K562 (cell line): ENCODE data around the gene SLC35G6. TPM values are rescaled to one million over a fixed set of nuclear protein-coding genes. Genes with fewer than 3 reads are reported as not detected.

Experiments used
- GTF2F1 ChIP-seq: IDR thresholded peaks from 2 replicates; pipeline ENCODE4 v1.6.1; 2011; ENCODE audit warnings: low read depth, low read length, improper control_type of control experiment
- RUNX1 ChIP-seq: sonication (generic); IDR thresholded peaks from 2 replicates; pipeline ENCODE4 v1.6.1; 2016; ENCODE audit warnings: antibody characterized with exemption, low read depth
- ZNF175 ChIP-seq: fragments of 200-800 bp; sonication (Bioruptor generic); IDR thresholded peaks from 2 replicates; pipeline ENCODE4 v1.6.1; 2016; ENCODE audit warnings: low read depth, mild to moderate bottlenecking, missing genetic modification characterization, missing compliant biosample characterization
- ZNF282 ChIP-seq: sonication (generic); formaldehyde crosslinking; IDR thresholded peaks from 2 replicates; pipeline ENCODE4 v1.8.1; 2023; ENCODE audit warnings: missing genetic modification reagents
- polyA plus RNA-seq, 8 experiments: library from polyadenylated mRNA; depleted of rRNA in 4 of 8; stranded (reverse) in 5 of 8; unstranded in 3 of 8; fragments of >200 nt; fragmentation: Nextera tagmentation in 2 of 8; fragmentation: Illumina TruSeq in 1 of 8; extraction: Ambion mirVana in 2 of 8; extraction: Trizol in 1 of 8; gene quantifications; 2 replicates each; pipeline versions ENCODE4 v1.2.1 to v1.2.3, GENCODE V29; 2011 to 2014; ENCODE audit warnings: inconsistent platforms in 1 of 8, missing spikeins in 1 of 8
- total RNA-seq, 7 experiments: library from RNA; depleted of rRNA in 6 of 7; stranded (reverse); fragments of >200 nt in 6 of 7; fragmentation: Illumina TruSeq in 2 of 7; extraction: Trizol in 2 of 7; gene quantifications; 2 replicates each; pipeline versions ENCODE4 v1.2.1 to v1.2.3, GENCODE V29; 2011 to 2021; ENCODE audit warnings: low replicate concordance in 1 of 7
- TF ChIP-seq, protein P1 (sequence below): fragments of 450-650 bp; IDR thresholded peaks from 2 replicates; pipeline ENCODE4 v1.6.1; 2018; ENCODE audit not compliant: partially characterized antibody
- TF ChIP-seq, protein P2 (sequence below), 2 experiments: fragments of 200-800 bp in 1 of 2; sonication (Bioruptor generic) in 1 of 2; sonication (generic) in 1 of 2; formaldehyde crosslinking in 1 of 2; IDR thresholded peaks in 1 of 2; conservative IDR thresholded peaks in 1 of 2; 2 replicates each; pipeline versions ENCODE4 v1.5.0 to v1.6.1; 2016 to 2020; ENCODE audit warnings: missing compliant biosample characterization in 1 of 2, missing genetic modification characterization in 1 of 2, missing genetic modification reagents in 1 of 2
- TF ChIP-seq, protein P3 (sequence below): sonication (generic); formaldehyde crosslinking; IDR thresholded peaks from 2 replicates; pipeline ENCODE4 v1.9.0; 2022; ENCODE audit warnings: mild to moderate bottlenecking, missing genetic modification reagents
- TF ChIP-seq, protein P4 (sequence below): fragments of 150-350 bp; IDR thresholded peaks from 2 replicates; pipeline ENCODE4 v1.6.1; 2014; ENCODE audit warnings: low read depth, mild to moderate bottlenecking, low read length, borderline replicate concordance
- TF ChIP-seq, protein P5 (sequence below): sonication (generic); formaldehyde crosslinking; IDR thresholded peaks from 2 replicates; pipeline ENCODE4 v1.8.1; 2023; ENCODE audit warnings: mild to moderate bottlenecking, missing genetic modification reagents

Gene SLC35G6
- total and polyA plus RNA-seq, 9 of the 15 experiments (the other 6 are each of a cell fraction or from before 2014, with no cell fraction given): not detected

DNA sequence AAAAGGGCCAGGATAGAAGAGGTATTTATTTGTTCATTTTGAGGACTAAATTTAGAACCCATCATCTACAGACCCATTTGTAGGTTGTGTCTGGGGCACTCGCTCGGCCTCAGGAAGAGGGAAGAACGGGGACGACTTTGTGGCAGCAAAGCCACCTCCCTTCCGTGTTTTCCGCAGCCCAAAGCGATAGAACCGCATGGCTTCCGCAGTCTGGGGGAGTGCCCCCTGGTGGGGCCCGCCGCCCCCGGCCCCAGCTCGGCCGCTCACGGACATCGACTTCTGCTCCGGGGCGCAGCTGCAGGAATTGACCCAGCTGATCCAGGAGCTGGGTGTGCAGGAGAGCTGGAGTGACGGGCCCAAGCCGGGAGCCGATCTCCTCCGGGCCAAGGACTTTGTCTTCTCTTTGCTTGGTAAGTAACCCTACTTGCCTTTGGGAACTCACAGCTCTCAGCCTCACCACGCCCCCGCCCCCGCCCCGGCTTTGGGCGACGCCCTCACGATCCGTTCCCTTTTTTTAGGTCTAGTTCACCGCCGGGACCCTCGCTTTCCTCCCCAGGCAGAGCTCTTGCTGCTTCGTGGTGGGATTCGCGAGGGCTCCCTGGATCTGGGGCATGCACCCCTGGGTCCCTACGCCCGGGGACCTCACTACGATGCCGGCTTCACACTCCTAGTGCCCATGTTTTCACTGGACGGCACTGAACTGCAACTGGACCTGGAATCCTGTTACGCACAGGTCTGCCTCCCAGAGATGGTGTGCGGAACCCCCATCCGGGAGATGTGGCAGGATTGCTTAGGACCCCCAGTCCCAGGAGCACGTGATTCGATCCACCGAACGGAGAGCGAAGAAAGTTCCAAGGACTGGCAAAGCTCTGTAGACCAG is 45.3 kb upstream of the SLC35G6 start (continued):
- TF ChIP-seq, protein P1, sequence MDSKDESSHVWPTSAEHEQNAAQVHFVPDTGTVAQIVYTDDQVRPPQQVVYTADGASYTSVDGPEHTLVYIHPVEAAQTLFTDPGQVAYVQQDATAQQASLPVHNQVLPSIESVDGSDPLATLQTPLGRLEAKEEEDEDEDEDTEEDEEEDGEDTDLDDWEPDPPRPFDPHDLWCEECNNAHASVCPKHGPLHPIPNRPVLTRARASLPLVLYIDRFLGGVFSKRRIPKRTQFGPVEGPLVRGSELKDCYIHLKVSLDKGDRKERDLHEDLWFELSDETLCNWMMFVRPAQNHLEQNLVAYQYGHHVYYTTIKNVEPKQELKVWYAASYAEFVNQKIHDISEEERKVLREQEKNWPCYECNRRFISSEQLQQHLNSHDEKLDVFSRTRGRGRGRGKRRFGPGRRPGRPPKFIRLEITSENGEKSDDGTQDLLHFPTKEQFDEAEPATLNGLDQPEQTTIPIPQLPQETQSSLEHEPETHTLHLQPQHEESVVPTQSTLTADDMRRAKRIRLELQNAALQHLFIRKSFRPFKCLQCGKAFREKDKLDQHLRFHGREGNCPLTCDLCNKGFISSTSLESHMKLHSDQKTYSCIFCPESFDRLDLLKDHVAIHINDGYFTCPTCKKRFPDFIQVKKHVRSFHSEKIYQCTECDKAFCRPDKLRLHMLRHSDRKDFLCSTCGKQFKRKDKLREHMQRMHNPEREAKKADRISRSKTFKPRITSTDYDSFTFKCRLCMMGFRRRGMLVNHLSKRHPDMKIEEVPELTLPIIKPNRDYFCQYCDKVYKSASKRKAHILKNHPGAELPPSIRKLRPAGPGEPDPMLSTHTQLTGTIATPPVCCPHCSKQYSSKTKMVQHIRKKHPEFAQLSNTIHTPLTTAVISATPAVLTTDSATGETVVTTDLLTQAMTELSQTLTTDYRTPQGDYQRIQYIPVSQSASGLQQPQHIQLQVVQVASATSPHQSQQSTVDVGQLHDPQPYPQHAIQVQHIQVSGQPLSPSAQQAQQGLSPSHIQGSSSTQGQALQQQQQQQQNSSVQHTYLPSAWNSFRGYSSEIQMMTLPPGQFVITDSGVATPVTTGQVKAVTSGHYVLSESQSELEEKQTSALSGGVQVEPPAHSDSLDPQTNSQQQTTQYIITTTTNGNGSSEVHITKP: peak; percentile 61
- TF ChIP-seq, protein P2, sequence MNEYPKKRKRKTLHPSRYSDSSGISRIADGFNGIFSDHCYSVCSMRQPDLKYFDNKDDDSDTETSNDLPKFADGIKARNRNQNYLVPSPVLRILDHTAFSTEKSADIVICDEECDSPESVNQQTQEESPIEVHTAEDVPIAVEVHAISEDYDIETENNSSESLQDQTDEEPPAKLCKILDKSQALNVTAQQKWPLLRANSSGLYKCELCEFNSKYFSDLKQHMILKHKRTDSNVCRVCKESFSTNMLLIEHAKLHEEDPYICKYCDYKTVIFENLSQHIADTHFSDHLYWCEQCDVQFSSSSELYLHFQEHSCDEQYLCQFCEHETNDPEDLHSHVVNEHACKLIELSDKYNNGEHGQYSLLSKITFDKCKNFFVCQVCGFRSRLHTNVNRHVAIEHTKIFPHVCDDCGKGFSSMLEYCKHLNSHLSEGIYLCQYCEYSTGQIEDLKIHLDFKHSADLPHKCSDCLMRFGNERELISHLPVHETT (CRISPR knock-in tag; conservative IDR thresholded peaks at IDR 0.05 in 1 of 2, IDR thresholded peaks at IDR 0.05 in 1 of 2): no peak
- TF ChIP-seq, protein P3, sequence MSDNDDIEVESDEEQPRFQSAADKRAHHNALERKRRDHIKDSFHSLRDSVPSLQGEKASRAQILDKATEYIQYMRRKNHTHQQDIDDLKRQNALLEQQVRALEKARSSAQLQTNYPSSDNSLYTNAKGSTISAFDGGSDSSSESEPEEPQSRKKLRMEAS (CRISPR knock-in tag): peak; percentile 73
- TF ChIP-seq GTF2F1 (no peak), RUNX1 (no peak), ZNF282 (no peak), ZNF175 (CRISPR knock-in tag) (no peak)
- TF ChIP-seq, protein P4, sequence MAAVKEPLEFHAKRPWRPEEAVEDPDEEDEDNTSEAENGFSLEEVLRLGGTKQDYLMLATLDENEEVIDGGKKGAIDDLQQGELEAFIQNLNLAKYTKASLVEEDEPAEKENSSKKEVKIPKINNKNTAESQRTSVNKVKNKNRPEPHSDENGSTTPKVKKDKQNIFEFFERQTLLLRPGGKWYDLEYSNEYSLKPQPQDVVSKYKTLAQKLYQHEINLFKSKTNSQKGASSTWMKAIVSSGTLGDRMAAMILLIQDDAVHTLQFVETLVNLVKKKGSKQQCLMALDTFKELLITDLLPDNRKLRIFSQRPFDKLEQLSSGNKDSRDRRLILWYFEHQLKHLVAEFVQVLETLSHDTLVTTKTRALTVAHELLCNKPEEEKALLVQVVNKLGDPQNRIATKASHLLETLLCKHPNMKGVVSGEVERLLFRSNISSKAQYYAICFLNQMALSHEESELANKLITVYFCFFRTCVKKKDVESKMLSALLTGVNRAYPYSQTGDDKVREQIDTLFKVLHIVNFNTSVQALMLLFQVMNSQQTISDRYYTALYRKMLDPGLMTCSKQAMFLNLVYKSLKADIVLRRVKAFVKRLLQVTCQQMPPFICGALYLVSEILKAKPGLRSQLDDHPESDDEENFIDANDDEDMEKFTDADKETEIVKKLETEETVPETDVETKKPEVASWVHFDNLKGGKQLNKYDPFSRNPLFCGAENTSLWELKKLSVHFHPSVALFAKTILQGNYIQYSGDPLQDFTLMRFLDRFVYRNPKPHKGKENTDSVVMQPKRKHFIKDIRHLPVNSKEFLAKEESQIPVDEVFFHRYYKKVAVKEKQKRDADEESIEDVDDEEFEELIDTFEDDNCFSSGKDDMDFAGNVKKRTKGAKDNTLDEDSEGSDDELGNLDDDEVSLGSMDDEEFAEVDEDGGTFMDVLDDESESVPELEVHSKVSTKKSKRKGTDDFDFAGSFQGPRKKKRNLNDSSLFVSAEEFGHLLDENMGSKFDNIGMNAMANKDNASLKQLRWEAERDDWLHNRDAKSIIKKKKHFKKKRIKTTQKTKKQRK: no peak
- TF ChIP-seq, protein P5, sequence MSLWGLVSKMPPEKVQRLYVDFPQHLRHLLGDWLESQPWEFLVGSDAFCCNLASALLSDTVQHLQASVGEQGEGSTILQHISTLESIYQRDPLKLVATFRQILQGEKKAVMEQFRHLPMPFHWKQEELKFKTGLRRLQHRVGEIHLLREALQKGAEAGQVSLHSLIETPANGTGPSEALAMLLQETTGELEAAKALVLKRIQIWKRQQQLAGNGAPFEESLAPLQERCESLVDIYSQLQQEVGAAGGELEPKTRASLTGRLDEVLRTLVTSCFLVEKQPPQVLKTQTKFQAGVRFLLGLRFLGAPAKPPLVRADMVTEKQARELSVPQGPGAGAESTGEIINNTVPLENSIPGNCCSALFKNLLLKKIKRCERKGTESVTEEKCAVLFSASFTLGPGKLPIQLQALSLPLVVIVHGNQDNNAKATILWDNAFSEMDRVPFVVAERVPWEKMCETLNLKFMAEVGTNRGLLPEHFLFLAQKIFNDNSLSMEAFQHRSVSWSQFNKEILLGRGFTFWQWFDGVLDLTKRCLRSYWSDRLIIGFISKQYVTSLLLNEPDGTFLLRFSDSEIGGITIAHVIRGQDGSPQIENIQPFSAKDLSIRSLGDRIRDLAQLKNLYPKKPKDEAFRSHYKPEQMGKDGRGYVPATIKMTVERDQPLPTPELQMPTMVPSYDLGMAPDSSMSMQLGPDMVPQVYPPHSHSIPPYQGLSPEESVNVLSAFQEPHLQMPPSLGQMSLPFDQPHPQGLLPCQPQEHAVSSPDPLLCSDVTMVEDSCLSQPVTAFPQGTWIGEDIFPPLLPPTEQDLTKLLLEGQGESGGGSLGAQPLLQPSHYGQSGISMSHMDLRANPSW (CRISPR knock-in tag): no peak
